SU-DHL-6 (cell line): ENCODE results near the gene ZDHHC17.

ENCODE experiments used
- H2AFZ ChIP-seq: fragments of 200-600 bp; sonication (generic); 2 replicates; pipeline ENCODE4 v1.6.1; 2014; ENCODE audit warnings: low read depth, mild to moderate bottlenecking, moderate library complexity, mixed read lengths, antibody characterized with exemption, low read length; ENCODE audit not compliant: severe bottlenecking
- H3F3A ChIP-seq: fragments of 200-600 bp; shearing (Covaris generic); 2 replicates; pipeline ENCODE4 v1.6.0; 2016; ENCODE audit warnings: antibody characterized with exemption, mild to moderate bottlenecking; ENCODE audit not compliant: insufficient read depth
- H3K27ac ChIP-seq: fragments of 200-600 bp; sonication (generic); 2 replicates; pipeline ENCODE4 v1.5.1; 2016; ENCODE audit warnings: low read depth, mild to moderate bottlenecking, low read length, moderate library complexity, mixed read lengths
- H3K27me3 ChIP-seq: fragments of 200-600 bp; sonication (generic), shearing (Covaris generic); 2 replicates; pipeline ENCODE4 v1.6.0; 2014; ENCODE audit warnings: mild to moderate bottlenecking, low read length
- H3K36me3 ChIP-seq: fragments of 200-600 bp; sonication (generic); 2 replicates; pipeline ENCODE4 v1.6.1; 2014; ENCODE audit warnings: mild to moderate bottlenecking, low read length, mixed read lengths
- H3K4me2 ChIP-seq: fragments of 300-600, 200-600 bp; shearing (Covaris generic), sonication (generic); 2 replicates; pipeline ENCODE4 v1.6.0; 2014; ENCODE audit warnings: low read length, low read depth, mild to moderate bottlenecking; ENCODE audit not compliant: poor library complexity, severe bottlenecking
- H3K4me3 ChIP-seq: fragments of 200-600 bp; sonication (generic); 2 replicates; pipeline ENCODE4 v1.5.1; 2014; ENCODE audit warnings: antibody characterized with exemption, low read length, mild to moderate bottlenecking, mixed read lengths; ENCODE audit not compliant: insufficient read depth, poor library complexity, severe bottlenecking
- H3K79me2 ChIP-seq: fragments of 200-600 bp; sonication (generic); 2 replicates; pipeline ENCODE4 v1.6.1; 2014; ENCODE audit warnings: mild to moderate bottlenecking, low read length, moderate library complexity; ENCODE audit not compliant: insufficient read depth
- H3K9ac ChIP-seq: fragments of 200-600 bp; sonication (generic); 2 replicates; pipeline ENCODE4 v1.7.0; 2014; ENCODE audit warnings: mild to moderate bottlenecking, low read length
- H3K9me2 ChIP-seq: fragments of 200-600 bp; sonication (generic); replicated peaks from 2 replicates; pipeline ENCODE4 v1.6.1; 2014; ENCODE audit warnings: low read length; ENCODE audit not compliant: insufficient read depth
- H3K9me3 ChIP-seq: fragments of 200-600 bp; sonication (generic); 2 replicates; pipeline ENCODE4 v1.6.1; 2014; ENCODE audit warnings: low read length, mixed read lengths; ENCODE audit not compliant: insufficient read depth
- H4K20me1 ChIP-seq: fragments of 200-600 bp; sonication (generic); 2 replicates; pipeline ENCODE4 v1.6.1; 2014; ENCODE audit warnings: low read depth, mild to moderate bottlenecking, antibody characterized with exemption, low read length, moderate library complexity, mixed read lengths
- EZH2phosphoT487 ChIP-seq: fragments of 200-600 bp; sonication (generic), shearing (Covaris generic); conservative IDR thresholded peaks from 2 replicates; pipeline ENCODE4 v1.6.1; 2018; ENCODE audit warnings: mild to moderate bottlenecking, antibody characterized with exemption, low read length, moderate library complexity, mixed read lengths
- TF ChIP-seq, protein P1 (sequence below): fragments of 200-600 bp; sonication (generic); IDR thresholded peaks from one replicate; pipeline ENCODE4 v1.5.1; 2017; ENCODE audit warnings: antibody characterized with exemption, mild to moderate bottlenecking, low read length, moderate library complexity; ENCODE audit not compliant: insufficient read depth, poor library complexity, severe bottlenecking

ZDHHC17 gene

GRCh38 chr12:76766161-76766560 lies 2.2 kb downstream of the ZDHHC17 start:
- Histone ChIP-seq H4K20me1 (peaks cover 7% of the 10 kb centered on the region; the same call in 1 of the 2 replicates), H3K4me3 (no peak overlapping the region), H3K79me2 (peaks cover 63% of the 10 kb centered on the region)

GRCh38 chr12:76768576-76768975 lies 4.7 kb downstream of the ZDHHC17 start:
- Histone ChIP-seq H3K79me2 (peaks cover 84% of the 10 kb centered on the region), H3K4me3 (no peak overlapping the region), H3K36me3 (no peaks in the 10 kb centered on the region), H3K4me2 (no peak overlapping the region), H3K27ac (no peak overlapping the region), H3K27me3 (no peaks in the 10 kb centered on the region), H2AFZ (no peak overlapping the region), H3K9me2 (no peaks in the 10 kb centered on the region), H3K9ac (no peak overlapping the region), H3K9me3 (no peaks in the 10 kb centered on the region), H3F3A (no peaks in the 10 kb centered on the region; the same call in 1 of the 2 replicates), H4K20me1 (peaks cover 7% of the 10 kb centered on the region; the same call in 1 of the 2 replicates)
- TF ChIP-seq, protein P1, sequence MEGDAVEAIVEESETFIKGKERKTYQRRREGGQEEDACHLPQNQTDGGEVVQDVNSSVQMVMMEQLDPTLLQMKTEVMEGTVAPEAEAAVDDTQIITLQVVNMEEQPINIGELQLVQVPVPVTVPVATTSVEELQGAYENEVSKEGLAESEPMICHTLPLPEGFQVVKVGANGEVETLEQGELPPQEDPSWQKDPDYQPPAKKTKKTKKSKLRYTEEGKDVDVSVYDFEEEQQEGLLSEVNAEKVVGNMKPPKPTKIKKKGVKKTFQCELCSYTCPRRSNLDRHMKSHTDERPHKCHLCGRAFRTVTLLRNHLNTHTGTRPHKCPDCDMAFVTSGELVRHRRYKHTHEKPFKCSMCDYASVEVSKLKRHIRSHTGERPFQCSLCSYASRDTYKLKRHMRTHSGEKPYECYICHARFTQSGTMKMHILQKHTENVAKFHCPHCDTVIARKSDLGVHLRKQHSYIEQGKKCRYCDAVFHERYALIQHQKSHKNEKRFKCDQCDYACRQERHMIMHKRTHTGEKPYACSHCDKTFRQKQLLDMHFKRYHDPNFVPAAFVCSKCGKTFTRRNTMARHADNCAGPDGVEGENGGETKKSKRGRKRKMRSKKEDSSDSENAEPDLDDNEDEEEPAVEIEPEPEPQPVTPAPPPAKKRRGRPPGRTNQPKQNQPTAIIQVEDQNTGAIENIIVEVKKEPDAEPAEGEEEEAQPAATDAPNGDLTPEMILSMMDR: no peak
- no peak for TF ChIP-seq EZH2phosphoT487

More at GRCh38 chr12:76766161-76766560, 2.2 kb downstream of the ZDHHC17 start:
- Histone ChIP-seq H3K9ac (no peak overlapping the region), H3K36me3 (no peaks in the 10 kb centered on the region), H3K27ac (no peak overlapping the region), H3K9me3 (no peaks in the 10 kb centered on the region), H3F3A (peaks cover 4% of the 10 kb centered on the region; the same call in 1 of the 2 replicates), H3K9me2 (no peaks in the 10 kb centered on the region), H3K27me3 (no peaks in the 10 kb centered on the region), H3K4me2 (peak overlapping the region; percentile 81), H2AFZ (no peak overlapping the region)
- TF ChIP-seq, protein P1: no peak
- TF ChIP-seq EZH2phosphoT487: no peak

DNA sequence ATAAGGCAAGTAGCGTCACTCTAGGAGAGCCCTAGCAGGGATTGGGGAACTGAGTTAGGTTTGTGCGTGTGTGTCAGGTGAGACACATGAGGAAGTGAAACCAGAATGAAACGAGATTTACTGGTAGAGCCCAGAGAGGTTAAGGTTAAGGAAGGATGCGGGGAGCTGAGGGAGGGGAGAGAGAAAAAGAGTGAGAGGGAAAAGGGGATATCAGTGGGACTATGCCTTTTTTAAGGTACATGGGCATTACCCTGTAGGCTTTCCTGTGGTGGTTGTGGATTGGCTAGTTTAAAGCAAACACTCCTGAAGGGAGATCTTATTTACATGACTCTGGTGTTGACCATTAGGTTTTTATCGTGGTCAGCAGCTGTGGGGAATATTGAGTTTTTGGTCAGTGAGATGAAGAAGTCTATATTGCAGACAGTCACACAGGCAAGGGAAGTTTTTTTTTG lies 13.9 kb downstream of the ZDHHC17 start:
- H2AFZ ChIP-seq: no peak overlapping the region
- no peak overlapping the region for H3K4me3 ChIP-seq
- H3K79me2 ChIP-seq: peaks cover 73% of the 10 kb centered on the region

More for the DNA sequence above, 13.9 kb downstream of the ZDHHC17 start:
- Histone ChIP-seq H3K27ac (no peak overlapping the region), H3K36me3 (no peaks in the 10 kb centered on the region), H3K9me2 (no peaks in the 10 kb centered on the region), H4K20me1 (0 out of 2 replicates have a peak, but pooled peaks cover 5% of the 10 kb centered on the region), H3K4me2 (peak overlapping the region; percentile 25), H3K27me3 (no peaks in the 10 kb centered on the region), H3K9me3 (no peaks in the 10 kb centered on the region), H3K9ac (no peak overlapping the region), H3F3A (no peaks in the 10 kb centered on the region)
- TF ChIP-seq, protein P1: no peak
- TF ChIP-seq EZH2phosphoT487: no peak
